Tibial nerve (tissue), 4 donors: Measurements from ENCODE around the gene PEMT. TPM values are rescaled to one million over a fixed set of nuclear protein-coding genes. Genes with fewer than 3 reads are reported as not detected.

ENCODE experiments used
- DNase-seq, 2 donors: peaks; one replicate each; pipeline ENCODE4 v3.0.0-alpha.2; 2019; ENCODE audit warnings: low spot score in 2 of 2
- H3K27ac ChIP-seq, 4 donors: fragments of 200-600 bp; sonication (generic) in 3 of 4; one replicate each; pipeline ENCODE4 v1.5.1; 2017 to 2019; ENCODE audit warnings: mild to moderate bottlenecking in 1 of 4
- H3K27me3 ChIP-seq, 2 donors: fragments of 200-600 bp; sonication (generic) in 1 of 2; one replicate each; pipeline versions ENCODE4 v1.5.1 to v1.6.0; 2017 to 2019
- H3K36me3 ChIP-seq, 3 donors: fragments of 200-600 bp; sonication (generic); one replicate each; pipeline ENCODE4 v1.5.1; 2018 to 2019
- H3K4me1 ChIP-seq, 4 donors: fragments of 200-600 bp; sonication (generic) in 3 of 4; one replicate each; pipeline ENCODE4 v1.5.1; 2017 to 2019
- H3K4me3 ChIP-seq, 4 donors: fragments of 200-600 bp; sonication (generic) in 3 of 4; one replicate each; pipeline ENCODE4 v1.5.1; 2017 to 2019; ENCODE audit warnings: mild to moderate bottlenecking in 1 of 4, moderate library complexity in 1 of 4
- H3K9me3 ChIP-seq, 4 donors: fragments of 200-600 bp; sonication (generic) in 3 of 4; one replicate each; pipeline ENCODE4 v1.5.1; 2017 to 2019
- EP300 ChIP-seq, 2 donors: sonication (generic); formaldehyde crosslinking; IDR thresholded peaks; one replicate each; pipeline ENCODE4 v1.6.1; 2017; ENCODE audit warnings: antibody characterized with exemption in 2 of 2, mild to moderate bottlenecking in 1 of 2
- POLR2A ChIP-seq, 2 donors: fragments of 450-650 bp; IDR thresholded peaks; one replicate each; pipeline ENCODE4 v1.6.1; 2017; ENCODE audit warnings: antibody characterized with exemption in 2 of 2, mild to moderate bottlenecking in 2 of 2, moderate library complexity in 2 of 2
- WGBS, 2 donors: methylation state at CpG; one replicate each; pipeline ENCODE4 v1.1.5; 2018; 5-methylcytosine and 5-hydroxymethylcytosine counted together
- total RNA-seq, 4 donors: library from RNA; depleted of rRNA; stranded (reverse); fragments of >200 nt; gene quantifications; one replicate each; pipeline ENCODE4 v1.1.0, GENCODE V29; 2016
- TF ChIP-seq, protein P1 (sequence below), 5 experiments: fragments of 200-600 bp in 3 of 5; fragments of 450-650 bp in 2 of 5; sonication (generic) in 3 of 5; IDR thresholded peaks; one replicate each; pipeline ENCODE4 v1.5.1; 2016 to 2019; ENCODE audit warnings: antibody characterized with exemption in 5 of 5, mild to moderate bottlenecking in 3 of 5, moderate library complexity in 2 of 5

Gene PEMT
- total RNA-seq, 4 donors from 2014 or later = 29.5 to 80.8 (median 58.8) TPM

DNA sequence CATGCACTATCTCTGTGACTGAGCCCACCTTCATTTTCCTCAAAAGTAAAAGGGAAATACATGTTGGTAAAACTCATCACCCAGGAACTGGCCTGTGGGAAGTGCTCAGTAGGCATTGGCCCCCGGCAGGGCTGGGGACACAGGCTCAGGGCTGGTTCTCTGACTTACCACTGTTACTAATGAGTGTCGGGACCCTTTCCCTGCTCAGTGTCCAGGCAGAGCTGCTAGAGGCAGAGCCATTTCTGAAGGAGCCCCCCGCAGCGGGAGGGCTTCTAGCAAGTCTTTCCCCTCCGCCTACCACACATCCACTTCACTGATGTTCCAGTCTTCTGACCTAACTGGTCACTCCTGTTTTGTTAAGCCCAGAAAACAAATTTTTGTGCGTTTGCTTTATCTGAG lies 1.7 kb upstream of the PEMT start:
- no peak for DNase-seq
- Histone ChIP-seq H3K27me3 (no peaks in the 10 kb centered on the region), H3K4me1 (peaks cover 0 to 41% (median 17%) of the 10 kb centered on the region in 4 donors), H3K4me3 (no peak overlapping the region), H3K9me3 (no peaks in the 10 kb centered on the region), H3K27ac (no peak overlapping the region), H3K36me3 (no peaks in the 10 kb centered on the region)
- WGBS, 2 donors = 82 to 89% methylated on average over 6 of the region's 6 CpGs
- TF ChIP-seq POLR2A (IDR thresholded peaks at IDR 0.05) (no peak), EP300 (IDR thresholded peaks at IDR 0.05) (no peak)
- TF ChIP-seq, protein P1, sequence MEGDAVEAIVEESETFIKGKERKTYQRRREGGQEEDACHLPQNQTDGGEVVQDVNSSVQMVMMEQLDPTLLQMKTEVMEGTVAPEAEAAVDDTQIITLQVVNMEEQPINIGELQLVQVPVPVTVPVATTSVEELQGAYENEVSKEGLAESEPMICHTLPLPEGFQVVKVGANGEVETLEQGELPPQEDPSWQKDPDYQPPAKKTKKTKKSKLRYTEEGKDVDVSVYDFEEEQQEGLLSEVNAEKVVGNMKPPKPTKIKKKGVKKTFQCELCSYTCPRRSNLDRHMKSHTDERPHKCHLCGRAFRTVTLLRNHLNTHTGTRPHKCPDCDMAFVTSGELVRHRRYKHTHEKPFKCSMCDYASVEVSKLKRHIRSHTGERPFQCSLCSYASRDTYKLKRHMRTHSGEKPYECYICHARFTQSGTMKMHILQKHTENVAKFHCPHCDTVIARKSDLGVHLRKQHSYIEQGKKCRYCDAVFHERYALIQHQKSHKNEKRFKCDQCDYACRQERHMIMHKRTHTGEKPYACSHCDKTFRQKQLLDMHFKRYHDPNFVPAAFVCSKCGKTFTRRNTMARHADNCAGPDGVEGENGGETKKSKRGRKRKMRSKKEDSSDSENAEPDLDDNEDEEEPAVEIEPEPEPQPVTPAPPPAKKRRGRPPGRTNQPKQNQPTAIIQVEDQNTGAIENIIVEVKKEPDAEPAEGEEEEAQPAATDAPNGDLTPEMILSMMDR (IDR thresholded peaks at IDR 0.05) = no peak

DNA sequence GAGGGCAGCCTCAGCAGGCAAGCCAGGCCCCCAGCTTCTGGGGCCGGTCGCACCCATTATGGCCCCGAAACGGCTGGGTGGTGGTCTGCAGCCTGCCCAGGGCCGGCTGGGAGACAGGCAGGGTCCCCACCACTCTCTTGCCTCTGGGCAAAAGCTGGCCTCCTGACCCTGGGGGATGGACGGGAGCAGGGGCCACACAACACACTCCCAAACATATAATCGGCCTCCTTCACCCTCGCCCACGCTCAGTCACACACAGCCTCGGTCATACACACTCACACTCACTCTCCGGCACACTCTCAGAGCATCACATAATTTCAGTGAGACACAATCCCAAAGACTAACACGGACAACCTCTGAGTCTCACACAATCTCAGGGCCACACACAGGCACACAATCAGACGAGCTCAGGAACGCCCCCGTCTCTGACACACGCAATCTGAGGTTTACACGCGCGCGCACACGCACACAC lies 589 bp downstream of the PEMT start:
- Histone ChIP-seq H3K4me3 (peak overlapping the region; percentile 47 to 80 (median 80)), H3K27me3 (no peaks in the 10 kb centered on the region), H3K9me3 (no peaks in the 10 kb centered on the region), H3K4me1 (peaks cover 0 to 59% (median 17%) of the 10 kb centered on the region in 4 donors), H3K36me3 (no peaks in the 10 kb centered on the region), H3K27ac (peak overlapping the region; percentile 70 to 85 (median 78))
- WGBS, 2 donors = 0 to 2% methylated on average over 18 to 21 of the region's 21 CpGs
- no peak for DNase-seq
- TF ChIP-seq POLR2A (IDR thresholded peaks at IDR 0.05) = peak in 1 of 2 donors; percentile 24
- TF ChIP-seq, protein P1 (IDR thresholded peaks at IDR 0.05) = no peak

DNA sequence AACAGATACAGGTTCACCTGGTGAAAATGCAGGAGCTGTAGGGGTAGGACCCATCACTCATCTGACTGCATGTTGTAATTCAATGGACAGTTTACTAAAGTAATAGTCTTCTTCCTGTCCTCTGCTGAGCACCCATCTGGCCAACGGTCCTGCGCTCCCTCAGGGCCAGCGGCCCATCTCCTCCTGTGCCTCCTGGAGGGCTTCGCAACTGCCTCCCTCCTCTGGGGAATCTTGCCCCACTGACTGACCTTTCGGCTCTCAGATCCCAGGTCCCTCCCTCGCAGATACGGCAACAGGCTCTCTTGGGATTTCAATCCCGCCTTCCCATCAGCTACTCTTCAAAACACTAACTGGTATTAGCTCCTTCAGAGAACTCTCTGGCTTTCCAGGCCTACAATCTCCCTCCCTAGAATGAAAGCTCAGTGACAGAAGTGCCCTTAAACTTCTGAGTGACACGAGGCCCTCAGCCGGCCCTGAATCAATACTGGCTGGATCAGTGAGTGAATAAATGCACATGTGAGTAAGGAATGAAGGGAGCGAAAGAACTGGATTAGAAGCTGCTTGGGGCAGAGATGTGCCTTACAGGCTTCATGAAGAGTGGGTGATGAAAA lies 1.3 kb downstream of the PEMT start:
- Histone ChIP-seq H3K9me3 (no peaks in the 10 kb centered on the region), H3K36me3 (no peaks in the 10 kb centered on the region), H3K27me3 (no peaks in the 10 kb centered on the region), H3K4me3 (peak overlapping the region; percentile 47 to 80 (median 80)), H3K4me1 (peaks cover 0 to 59% (median 17%) of the 10 kb centered on the region in 4 donors), H3K27ac (peak overlapping the region; percentile 70 to 85 (median 78))
- 49 to 50% methylated on average over 11 of the region's 11 CpGs for WGBS, 2 donors
- no peak for TF ChIP-seq POLR2A (IDR thresholded peaks at IDR 0.05)
- no peak for DNase-seq

DNA sequence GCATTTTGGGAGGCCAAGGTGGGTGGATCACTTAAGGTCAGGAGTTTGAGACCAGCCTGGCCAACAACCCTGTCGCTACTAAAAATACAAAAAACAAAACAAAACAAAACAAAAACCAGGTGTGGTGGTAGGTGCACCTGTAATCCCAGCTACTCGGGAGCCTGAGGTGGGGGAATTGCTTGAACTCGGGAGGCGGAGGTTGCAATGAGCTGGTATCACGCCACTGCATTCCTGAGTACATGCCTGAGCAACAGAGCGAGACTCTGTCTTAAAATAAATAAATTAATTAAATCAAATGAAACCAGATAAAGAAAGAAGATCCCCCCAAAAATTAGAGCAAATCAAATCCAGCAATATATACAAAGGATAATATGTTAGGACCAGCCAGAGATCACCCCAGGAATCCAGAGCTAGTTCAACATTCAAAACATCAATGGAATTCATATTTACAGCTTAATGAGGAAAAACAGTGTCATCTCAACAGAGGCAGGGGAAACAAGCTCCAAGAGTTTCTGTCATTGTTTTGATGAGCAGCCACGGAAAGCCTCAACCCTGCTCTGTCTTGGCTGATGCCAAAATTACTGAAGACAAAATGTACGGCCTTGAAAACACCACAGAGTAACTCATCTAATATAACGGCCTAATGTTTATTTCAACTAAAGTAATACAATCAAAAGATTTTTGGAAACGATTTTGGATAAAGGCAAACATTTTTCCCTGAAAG lies 3.7 kb downstream of the PEMT start:
- WGBS, 2 donors = 68 to 69% methylated on average over 10 of the region's 10 CpGs
- H3K9me3 ChIP-seq = no peaks in the 10 kb centered on the region
- H3K27ac ChIP-seq = peak overlapping the region in 3 of 4 donors; percentile 13 to 81 (median 69)
- no peak overlapping the region for H3K4me3 ChIP-seq
- H3K27me3 ChIP-seq = no peaks in the 10 kb centered on the region
- DNase-seq = no peak
- H3K36me3 ChIP-seq = no peaks in the 10 kb centered on the region
- H3K4me1 ChIP-seq = peaks cover 0 to 51% (median 15%) of the 10 kb centered on the region in 4 donors
- TF ChIP-seq POLR2A (IDR thresholded peaks at IDR 0.05) (no peak), EP300 (IDR thresholded peaks at IDR 0.05) (no peak)
- TF ChIP-seq, protein P1 (IDR thresholded peaks at IDR 0.05) = no peak

DNA sequence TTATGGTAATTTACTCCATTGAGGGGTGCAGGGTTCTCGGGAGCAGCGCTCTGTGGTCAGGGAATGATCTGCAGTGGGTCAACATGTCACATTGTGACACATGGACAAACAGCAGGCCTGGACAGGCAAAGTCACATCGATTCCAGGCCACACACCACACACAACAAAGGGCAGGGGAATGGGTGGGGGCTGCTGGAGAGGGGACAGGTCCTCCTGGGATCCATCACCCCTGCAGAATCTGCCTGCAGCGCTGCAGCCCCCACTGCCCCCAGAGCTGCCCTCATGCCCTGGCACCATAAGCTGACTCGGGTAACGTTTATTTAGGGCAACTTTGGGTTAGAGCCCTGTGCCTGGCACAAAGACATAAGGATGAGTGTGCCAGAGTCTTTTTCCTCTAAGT lies 9.1 kb downstream of the PEMT start:
- no peaks in the 10 kb centered on the region for H3K36me3 ChIP-seq
- peaks cover 0 to 42% (median 0%) of the 10 kb centered on the region in 4 donors for H3K4me1 ChIP-seq
- no peak for DNase-seq
- TF ChIP-seq EP300 (IDR thresholded peaks at IDR 0.05) (no peak), POLR2A (IDR thresholded peaks at IDR 0.05) (no peak)
- TF ChIP-seq, protein P1 (IDR thresholded peaks at IDR 0.05) = no peak
- no peak overlapping the region for H3K27ac ChIP-seq
- WGBS, 2 donors = 84 to 88% methylated on average over 6 of the region's 6 CpGs
- no peaks in the 10 kb centered on the region for H3K9me3 ChIP-seq
- H3K27me3 ChIP-seq = no peaks in the 10 kb centered on the region
- no peak overlapping the region for H3K4me3 ChIP-seq
